Hepatocyte (in vitro differentiated cells): ENCODE results near the gene VSIG10L. TPM values are rescaled to one million over a fixed set of nuclear protein-coding genes. Genes with fewer than 3 reads are reported as not detected.

Source experiments
- DNase-seq: peaks from one replicate; pipeline ENCODE4 v3.0.0-alpha.2; 2016; ENCODE audit warnings: low spot score
- H2AFZ ChIP-seq: fragments of 200-600 bp; sonication (generic); 2 replicates; pipeline ENCODE4 v1.6.0; 2016; ENCODE audit warnings: antibody characterized with exemption, mild to moderate bottlenecking
- H3K27ac ChIP-seq: fragments of 200-600 bp; sonication (generic); 2 replicates; pipeline ENCODE4 v1.5.1; 2016; ENCODE audit warnings: mild to moderate bottlenecking
- H3K27me3 ChIP-seq: fragments of 200-600 bp; sonication (generic); 2 replicates; pipeline ENCODE4 v1.6.1; 2016
- H3K36me3 ChIP-seq: fragments of 200-600 bp; sonication (generic); replicated peaks from 2 replicates; pipeline ENCODE4 v1.5.1; 2016; ENCODE audit warnings: low read depth; ENCODE audit not compliant: insufficient read depth
- H3K4me1 ChIP-seq: fragments of 200-600 bp; sonication (generic); 2 replicates; pipeline ENCODE4 v1.5.1; 2016; ENCODE audit warnings: mild to moderate bottlenecking, moderate library complexity; ENCODE audit not compliant: insufficient read depth
- H3K4me2 ChIP-seq: fragments of 200-600 bp; sonication (generic); 2 replicates; pipeline ENCODE4 v1.6.0; 2016
- H3K4me3 ChIP-seq: fragments of 200-600 bp; sonication (generic); 2 replicates; pipeline ENCODE4 v1.5.1; 2016; ENCODE audit warnings: mild to moderate bottlenecking
- H3K79me2 ChIP-seq: fragments of 200-600 bp; sonication (generic); 2 replicates; pipeline ENCODE4 v1.6.0; 2017; ENCODE audit warnings: mild to moderate bottlenecking
- H3K9me2 ChIP-seq: fragments of 200-600 bp; sonication (generic); replicated peaks from 2 replicates; pipeline ENCODE4 v1.6.0; 2017; ENCODE audit warnings: mild to moderate bottlenecking; ENCODE audit not compliant: insufficient read depth
- H3K9me3 ChIP-seq: fragments of 200-600 bp; sonication (generic); 2 replicates; pipeline ENCODE4 v1.5.1; 2016; ENCODE audit warnings: low read depth, mild to moderate bottlenecking
- H4K20me1 ChIP-seq: fragments of 200-600 bp; sonication (generic); 2 replicates; pipeline ENCODE4 v1.6.0; 2016; ENCODE audit warnings: mild to moderate bottlenecking; ENCODE audit not compliant: insufficient read depth, poor library complexity, severe bottlenecking
- EZH2 ChIP-seq: fragments of 200-600 bp; sonication (generic); IDR thresholded peaks from 2 replicates; pipeline ENCODE4 v1.6.1; 2016; ENCODE audit warnings: antibody characterized with exemption, mild to moderate bottlenecking, borderline replicate concordance
- EZH2phosphoT487 ChIP-seq: fragments of 200-600 bp; sonication (generic); IDR thresholded peaks from one replicate; pipeline ENCODE4 v1.6.1; 2018; ENCODE audit warnings: antibody characterized with exemption, mild to moderate bottlenecking, low read depth, moderate library complexity; ENCODE audit not compliant: unreplicated experiment, severe bottlenecking
- WGBS: methylation state at CpG from one replicate; pipeline ENCODE4 v1.1.6; 2016; ENCODE audit warnings: low lambda C conversion rate; ENCODE audit errors: missing lambda C conversion rate; 5-methylcytosine and 5-hydroxymethylcytosine counted together
- polyA plus RNA-seq: library from polyadenylated mRNA; unstranded; fragments of >200 nt; fragmentation: Nextera tagmentation; extraction: Ambion mirVana; gene quantifications from 2 replicates; pipeline ENCODE4 v1.2.1, GENCODE V29; 2016
- total RNA-seq: library from RNA; depleted of rRNA; stranded (reverse); fragments of >200 nt; gene quantifications from 2 replicates; pipeline ENCODE4 v1.2.3, GENCODE V29; 2014
- TF ChIP-seq, protein P1 (sequence below): fragments of 200-600 bp; sonication (generic); IDR thresholded peaks from 2 replicates; pipeline ENCODE4 v1.5.1; 2016; ENCODE audit warnings: antibody characterized with exemption, mild to moderate bottlenecking; ENCODE audit not compliant: poor library complexity

The VSIG10L gene
- total and polyA plus RNA-seq, 2 experiments from 2014 or later, result 3.4 to 7.8 TPM

DNA sequence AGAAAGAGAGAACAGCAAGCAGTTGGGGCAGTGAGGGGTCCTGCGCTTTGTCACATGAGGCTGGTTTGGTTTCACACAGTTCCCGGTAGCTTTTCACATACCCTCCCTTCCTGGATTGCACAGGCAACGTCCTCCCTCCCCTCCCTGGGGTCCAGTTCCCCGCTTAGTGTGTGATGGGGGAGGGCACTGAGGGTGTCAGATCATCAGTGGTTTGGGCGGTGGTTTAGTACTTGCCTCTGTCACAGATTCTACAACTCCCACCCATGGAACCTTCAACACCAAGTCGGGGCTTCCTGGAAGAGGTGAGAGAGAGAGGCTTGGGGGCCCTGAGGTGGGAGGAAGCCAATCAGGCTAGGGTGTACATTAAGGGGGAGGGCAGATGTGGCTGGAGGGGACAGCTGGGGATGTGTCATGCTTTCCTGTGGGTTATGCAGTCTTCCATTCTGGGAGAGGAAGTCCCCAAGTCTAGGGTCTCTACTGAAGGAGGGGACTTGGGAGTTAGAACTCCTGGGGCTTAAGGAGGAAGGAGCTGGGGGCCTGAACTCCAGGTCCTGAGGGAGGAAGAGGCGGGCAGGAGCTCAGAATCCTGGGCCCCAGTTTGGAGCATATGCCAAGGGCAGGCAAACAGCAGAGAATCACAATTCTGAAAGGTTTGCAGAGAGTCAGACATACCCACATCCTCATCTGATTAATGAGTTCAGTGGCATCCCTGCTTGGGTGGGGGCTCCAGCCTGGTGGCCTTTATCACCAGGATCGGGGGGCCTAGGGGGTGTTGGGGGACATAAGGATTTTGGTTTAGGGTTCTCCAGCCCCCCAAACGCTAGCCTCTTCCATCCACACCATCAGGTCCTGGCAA is 30.9 kb upstream of the VSIG10L start, which contains the start of gene NKG7:
NKG7 (minus strand) TSS at position 6 of the 856 bp plus-strand sequence. CDS start 119 bp downstream, outside the sequence.
- Histone ChIP-seq H3K4me3 (no peak within 1 kb of the TSS), H3K79me2 (no peaks in the 10 kb centered on the region), H3K4me2 (no peak within 1 kb of the TSS), H3K27ac (no peak within 1 kb of the TSS), H3K9me3 (no peaks in the 10 kb centered on the region), H3K27me3 (no peaks in the 10 kb centered on the region), H2AFZ (no peak within 1 kb of the TSS), H3K9me2 (no peaks in the 10 kb centered on the region), H3K36me3 (no peaks in the 10 kb centered on the region), H4K20me1 (no peaks in the 10 kb centered on the region), H3K4me1 (peaks cover 7% of the 10 kb centered on the region)
- TF ChIP-seq, protein P1, sequence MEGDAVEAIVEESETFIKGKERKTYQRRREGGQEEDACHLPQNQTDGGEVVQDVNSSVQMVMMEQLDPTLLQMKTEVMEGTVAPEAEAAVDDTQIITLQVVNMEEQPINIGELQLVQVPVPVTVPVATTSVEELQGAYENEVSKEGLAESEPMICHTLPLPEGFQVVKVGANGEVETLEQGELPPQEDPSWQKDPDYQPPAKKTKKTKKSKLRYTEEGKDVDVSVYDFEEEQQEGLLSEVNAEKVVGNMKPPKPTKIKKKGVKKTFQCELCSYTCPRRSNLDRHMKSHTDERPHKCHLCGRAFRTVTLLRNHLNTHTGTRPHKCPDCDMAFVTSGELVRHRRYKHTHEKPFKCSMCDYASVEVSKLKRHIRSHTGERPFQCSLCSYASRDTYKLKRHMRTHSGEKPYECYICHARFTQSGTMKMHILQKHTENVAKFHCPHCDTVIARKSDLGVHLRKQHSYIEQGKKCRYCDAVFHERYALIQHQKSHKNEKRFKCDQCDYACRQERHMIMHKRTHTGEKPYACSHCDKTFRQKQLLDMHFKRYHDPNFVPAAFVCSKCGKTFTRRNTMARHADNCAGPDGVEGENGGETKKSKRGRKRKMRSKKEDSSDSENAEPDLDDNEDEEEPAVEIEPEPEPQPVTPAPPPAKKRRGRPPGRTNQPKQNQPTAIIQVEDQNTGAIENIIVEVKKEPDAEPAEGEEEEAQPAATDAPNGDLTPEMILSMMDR, result no peak
- TF ChIP-seq EZH2phosphoT487 (no peak), EZH2 (no peak)
- DNase-seq, result no peak
- 67% methylated on average over 9 of the region's 9 CpGs for WGBS

GRCh38 chr19:51372021-51372648 is 30.2 kb upstream of the VSIG10L start:
- H2AFZ ChIP-seq, result no peak overlapping the region
- no peaks in the 10 kb centered on the region for H3K79me2 ChIP-seq
- TF ChIP-seq, protein P1, result no peak
- no peak for TF ChIP-seq EZH2phosphoT487
- no peak for TF ChIP-seq EZH2
- no peaks in the 10 kb centered on the region for H3K27me3 ChIP-seq
- no peaks in the 10 kb centered on the region for H3K36me3 ChIP-seq
- WGBS, result 88% methylated on average over 18 of the region's 18 CpGs
- no peak overlapping the region for H3K4me2 ChIP-seq
- H4K20me1 ChIP-seq, result no peaks in the 10 kb centered on the region
- H3K27ac ChIP-seq, result no peak overlapping the region
- H3K9me3 ChIP-seq, result no peaks in the 10 kb centered on the region
- no peak for DNase-seq
- H3K9me2 ChIP-seq, result no peaks in the 10 kb centered on the region
- peaks cover 7% of the 10 kb centered on the region for H3K4me1 ChIP-seq
- H3K4me3 ChIP-seq, result no peak overlapping the region

DNA sequence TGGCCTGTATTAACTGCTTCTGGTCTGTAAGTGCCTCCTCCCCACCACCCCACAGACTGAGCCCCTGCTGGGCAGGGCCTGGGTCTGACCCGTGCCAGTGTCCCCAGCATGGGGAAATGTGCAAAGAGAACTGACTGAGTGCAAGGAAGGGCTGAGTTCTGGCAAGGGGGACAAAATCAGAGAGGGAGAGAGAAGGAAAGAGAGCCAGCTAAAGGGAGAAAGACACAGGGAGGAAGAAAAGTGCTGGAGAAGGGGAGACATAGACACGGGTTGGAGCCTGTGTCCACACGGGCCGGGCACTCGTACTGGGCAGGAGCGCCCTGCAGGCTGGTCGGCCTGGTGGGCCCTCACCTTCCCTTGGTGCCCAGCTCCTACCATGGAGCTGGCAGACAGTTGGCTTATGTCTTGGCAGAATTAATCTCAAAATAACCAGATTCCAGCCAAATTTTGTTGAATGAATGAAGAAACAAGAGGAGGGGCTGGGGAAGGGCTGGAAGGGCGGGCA is 29.3 kb upstream of the VSIG10L start:
- H3K4me2 ChIP-seq, result no peak overlapping the region
- no peaks in the 10 kb centered on the region for H3K9me3 ChIP-seq
- peaks cover 7% of the 10 kb centered on the region for H3K4me1 ChIP-seq
- no peak for DNase-seq
- no peak overlapping the region for H2AFZ ChIP-seq
- H3K27ac ChIP-seq, result no peak overlapping the region
- H3K4me3 ChIP-seq, result no peak overlapping the region
- no peaks in the 10 kb centered on the region for H3K36me3 ChIP-seq
- H4K20me1 ChIP-seq, result no peaks in the 10 kb centered on the region
- no peaks in the 10 kb centered on the region for H3K27me3 ChIP-seq
- TF ChIP-seq, protein P1, result no peak
- no peak for TF ChIP-seq EZH2
- no peak for TF ChIP-seq EZH2phosphoT487
- WGBS, result 90% methylated on average over 8 of the region's 8 CpGs
- H3K9me2 ChIP-seq, result no peaks in the 10 kb centered on the region
- no peaks in the 10 kb centered on the region for H3K79me2 ChIP-seq
